Type B pancreatic cell (in vitro differentiated cells): ENCODE data around the gene TADA2A. TPM values are rescaled to one million over a fixed set of nuclear protein-coding genes. Genes with fewer than 3 reads are reported as not detected.
"Not testable (repeated sequence)": the region's sequence is repeated elsewhere in the genome, so short reads cannot be mapped to it uniquely, and the experiment has no call there.

Source experiments
- DNase-seq: peaks from one replicate; pipeline ENCODE4 v3.0.0; 2021; ENCODE audit warnings: mixed read lengths; ENCODE audit not compliant: unreplicated experiment; ENCODE audit errors: extremely low spot score
- H3K27ac Mint-ChIP-seq: 2 replicates; pipeline ENCODE4 v1.8.0; 2021; ENCODE audit warnings: mild to moderate bottlenecking, mixed read lengths
- H3K27me3 Mint-ChIP-seq: 2 replicates; pipeline ENCODE4 v1.8.0; 2021; ENCODE audit warnings: mixed read lengths
- H3K36me3 Mint-ChIP-seq: 2 replicates; pipeline ENCODE4 v1.8.0; 2021; ENCODE audit warnings: mixed read lengths
- H3K4me1 Mint-ChIP-seq: one replicate; pipeline ENCODE4 v1.8.0; 2021; ENCODE audit warnings: mixed read lengths; ENCODE audit not compliant: unreplicated experiment
- H3K4me3 Mint-ChIP-seq: 2 replicates; pipeline ENCODE4 v1.8.0; 2021; ENCODE audit warnings: mild to moderate bottlenecking, mixed read lengths
- H3K9me3 Mint-ChIP-seq: 2 replicates; pipeline ENCODE4 v1.8.0; 2021; ENCODE audit warnings: mixed read lengths
- CTCF ChIP-seq: fragments of 200-600 bp; sonication (generic); conservative IDR thresholded peaks from 2 replicates; pipeline ENCODE4 v1.5.0; 2021; ENCODE audit warnings: antibody characterized with exemption, mild to moderate bottlenecking
- total RNA-seq: library from RNA; stranded (reverse); gene quantifications from 2 replicates; pipeline ENCODE4 v1.2.1, GENCODE V29; 2021; ENCODE audit warnings: low replicate concordance

The TADA2A gene
- total RNA-seq, 1 donor from 2014 or later: 28.5 TPM

GRCh38 chr17:37429453-37429852, 22.8 kb downstream of the TADA2A start:
- Mint-ChIP-seq H3K27me3 (no peaks in the 10 kb centered on the region), H3K27ac (no peak overlapping the region), H3K36me3 (peaks cover 20% of the 10 kb centered on the region), H3K4me3 (no peak overlapping the region), H3K4me1 (no peaks in the 10 kb centered on the region), H3K9me3 (no peaks in the 10 kb centered on the region)
- no peak for TF ChIP-seq CTCF
- DNase-seq: no peak

- no peak overlapping the region for H3K4me3 Mint-ChIP-seq
- H3K4me1 Mint-ChIP-seq: no peaks in the 10 kb centered on the region
- H3K9me3 Mint-ChIP-seq: no peaks in the 10 kb centered on the region
- peak overlapping the region; percentile 56 for H3K27ac Mint-ChIP-seq
- no peaks in the 10 kb centered on the region for H3K27me3 Mint-ChIP-seq
- DNase-seq: no peak
- peaks cover 18% of the 10 kb centered on the region for H3K36me3 Mint-ChIP-seq
- no peak for TF ChIP-seq CTCF
These were observed 23.5 kb downstream of the TADA2A start for GRCh38 chr17:37430051-37430627.

GRCh38 chr17:37432671-37433070, 26.0 kb downstream of the TADA2A start:
- Mint-ChIP-seq H3K9me3 (no peaks in the 10 kb centered on the region), H3K4me3 (no peak overlapping the region), H3K36me3 (peaks cover 16% of the 10 kb centered on the region), H3K27ac (no peak overlapping the region), H3K4me1 (no peaks in the 10 kb centered on the region), H3K27me3 (no peaks in the 10 kb centered on the region)
- no peak for TF ChIP-seq CTCF
- DNase-seq: no peak

- Mint-ChIP-seq H3K36me3 (peaks cover 28% of the 10 kb centered on the region), H3K27me3 (no peaks in the 10 kb centered on the region), H3K9me3 (no peaks in the 10 kb centered on the region), H3K4me3 (no peak overlapping the region), H3K27ac (no peak overlapping the region), H3K4me1 (no peaks in the 10 kb centered on the region)
- DNase-seq: no peak
- no peak for TF ChIP-seq CTCF
These were observed 31.5 kb downstream of the TADA2A start for GRCh38 chr17:37438141-37438540.

GRCh38 chr17:37440424-37440823, 33.7 kb downstream of the TADA2A start:
- Mint-ChIP-seq H3K9me3 (no peaks in the 10 kb centered on the region), H3K4me1 (no peaks in the 10 kb centered on the region), H3K4me3 (no peak overlapping the region), H3K27me3 (no peaks in the 10 kb centered on the region), H3K27ac (no peak overlapping the region), H3K36me3 (peaks cover 29% of the 10 kb centered on the region)
- TF ChIP-seq CTCF: no peak
- DNase-seq: no peak

- not testable (repeated sequence) for H3K9me3 Mint-ChIP-seq, H3K27ac Mint-ChIP-seq, H3K4me1 Mint-ChIP-seq, H3K4me3 Mint-ChIP-seq, DNase-seq, H3K27me3 Mint-ChIP-seq
- H3K36me3 Mint-ChIP-seq: peaks cover 29% of the 10 kb centered on the region
These were observed 34.8 kb downstream of the TADA2A start for GRCh38 chr17:37441369-37442014.
